ENCODE results near the gene OR2V2. TPM values are rescaled to one million over a fixed set of nuclear protein-coding genes. Genes with fewer than 3 reads are reported as not detected.

OR2V2 gene
- total RNA-seq, 4 donors from 2014 or later = not detected

- peak; percentile 37 for ATAC-seq (ENCODE audit: low FRiP score)
- no peak for TF ChIP-seq CTCF (IDR thresholded peaks at IDR 0.05)
- DNase-seq (ENCODE audit: low spot score) = no peak
Observed at GRCh38 chr5:181114284-181114843, 33.0 kb upstream of the OR2V2 start.

DNA sequence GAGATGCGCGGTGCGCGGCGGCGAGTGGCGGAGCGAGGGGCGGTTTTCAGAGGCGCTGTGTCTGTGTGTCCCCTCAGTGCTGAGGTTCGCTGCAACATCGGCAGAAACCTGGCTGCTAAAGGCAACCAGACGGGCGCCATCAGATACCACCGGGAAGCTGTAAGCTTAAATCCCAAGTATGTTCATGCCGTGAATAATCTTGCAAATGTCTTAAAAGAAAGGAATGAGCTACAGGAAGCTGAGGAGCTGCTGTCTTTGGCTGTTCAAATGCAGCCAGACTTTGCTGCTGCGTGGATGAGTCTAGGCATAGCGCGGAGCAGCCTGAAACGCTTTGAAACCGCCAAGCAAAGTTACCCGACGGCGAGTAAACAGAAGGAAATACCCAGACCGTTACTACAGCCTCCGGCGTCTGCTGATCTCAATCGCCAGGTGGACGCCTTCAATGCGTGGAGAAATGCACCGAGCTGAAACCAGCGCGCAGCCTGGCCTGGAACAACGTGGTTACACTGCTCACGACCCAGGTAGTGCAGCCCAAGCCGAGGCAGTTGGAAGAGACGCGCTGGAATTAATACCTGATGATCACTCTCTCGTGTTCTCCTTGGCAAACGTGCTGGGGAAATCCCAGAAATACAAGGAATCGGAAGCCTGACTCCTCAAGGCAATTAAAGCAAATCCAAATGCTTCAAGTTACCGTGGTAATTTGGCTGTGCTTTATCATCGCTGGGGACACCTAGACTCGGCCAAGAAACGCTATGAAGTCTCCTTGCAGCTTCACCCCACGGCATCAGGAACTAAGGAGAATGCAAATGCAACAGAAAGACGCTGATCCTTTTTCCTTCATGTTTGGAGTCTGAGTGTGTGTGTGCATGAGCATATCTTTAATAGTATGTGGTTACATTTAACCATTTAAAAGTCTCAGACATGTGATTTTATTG, 32.3 kb upstream of the OR2V2 start:
- no peak for DNase-seq (ENCODE audit: low spot score)
- TF ChIP-seq CTCF (IDR thresholded peaks at IDR 0.05) = no peak
- ATAC-seq (ENCODE audit: low FRiP score) = peak; percentile 22

DNA sequence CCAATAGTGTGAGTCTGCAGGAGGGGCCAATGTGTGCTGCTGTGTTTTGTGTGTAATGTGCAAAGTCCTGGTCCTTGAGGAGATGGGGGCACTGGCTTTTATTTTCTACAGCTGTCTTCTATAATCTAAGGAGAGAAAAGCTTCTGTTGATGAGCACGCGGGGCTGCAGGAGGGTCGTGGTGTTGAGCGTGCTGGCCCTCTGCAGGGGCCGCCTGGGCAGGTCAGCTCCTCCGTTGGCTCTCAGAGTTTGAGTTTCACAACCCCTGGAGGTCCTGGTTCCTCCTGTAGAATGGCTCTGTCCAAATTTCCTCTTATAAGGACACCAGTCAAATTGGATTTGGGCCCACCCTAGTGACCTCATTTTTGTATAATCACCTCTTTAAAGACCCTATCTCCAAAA, 29.0 kb upstream of the OR2V2 start:
- no peak for DNase-seq (ENCODE audit: low spot score)
- no peak for TF ChIP-seq CTCF (IDR thresholded peaks at IDR 0.05)
- no peak for ATAC-seq (ENCODE audit: low FRiP score)

DNA sequence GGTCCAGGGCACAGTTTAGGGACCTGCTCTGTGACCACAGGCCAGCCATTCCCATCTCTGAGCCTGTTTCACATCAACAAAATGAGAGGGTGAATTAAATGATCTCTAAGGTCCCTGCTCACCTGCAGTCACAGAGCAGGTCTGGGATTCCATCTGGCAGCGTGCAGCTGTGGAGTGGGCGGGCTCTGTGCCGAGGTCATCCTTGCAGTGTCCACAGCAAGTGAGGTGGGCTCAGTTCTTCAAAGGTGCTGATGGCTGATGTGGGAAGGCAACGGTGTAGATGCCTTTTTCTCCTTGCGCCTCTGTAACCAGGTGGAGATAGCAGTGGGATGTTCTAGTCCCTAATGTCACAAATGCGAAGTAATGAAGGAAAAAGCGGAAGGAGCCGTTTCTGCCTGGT, 28.3 kb upstream of the OR2V2 start:
- ATAC-seq (ENCODE audit: low FRiP score) (no peak), DNase-seq (ENCODE audit: low spot score) (no peak)

DNA sequence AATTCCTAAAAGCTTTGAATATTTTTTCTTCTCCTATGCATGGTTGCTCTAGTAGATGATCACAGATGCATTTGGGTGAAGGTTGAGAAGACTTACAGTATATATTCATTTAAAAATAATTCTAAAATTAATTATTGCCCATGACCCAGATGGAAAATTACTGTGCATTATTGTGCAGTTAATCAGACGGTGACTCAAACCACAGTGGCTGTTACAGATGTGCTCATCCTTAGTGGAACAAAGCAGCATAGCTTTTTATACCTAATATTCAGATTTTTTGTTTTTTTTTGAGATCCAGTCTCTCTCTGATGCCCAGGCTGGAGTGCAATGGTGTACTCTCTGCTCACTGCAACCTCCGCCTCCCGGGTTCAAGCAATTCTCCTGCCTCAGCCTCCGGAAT, 27.1 kb upstream of the OR2V2 start:
- DNase-seq (ENCODE audit: low spot score) (no peak), ATAC-seq (ENCODE audit: low FRiP score) (no peak)
- no peak for TF ChIP-seq CTCF (IDR thresholded peaks at IDR 0.05)

More for the DNA sequence above, 28.3 kb upstream of the OR2V2 start:
- TF ChIP-seq CTCF (IDR thresholded peaks at IDR 0.05) = no peak

GRCh38 chr5:181120761-181121160, 26.6 kb upstream of the OR2V2 start:
- TF ChIP-seq CTCF (IDR thresholded peaks at IDR 0.05) = no peak
- ATAC-seq (ENCODE audit: low FRiP score) (no peak), DNase-seq (ENCODE audit: low spot score) (no peak)
